ENCODE results near the gene RAB26. TPM values are rescaled to one million over a fixed set of nuclear protein-coding genes. Genes with fewer than 3 reads are reported as not detected.

The RAB26 gene
- total and polyA plus RNA-seq, 2 experiments from 2014 or later = 4.1 to 8.7 TPM

GRCh38 chr16:2161911-2162310 is 13.5 kb downstream of the RAB26 start:
- Histone ChIP-seq H3K4me1 (ENCODE audit: insufficient read depth) (peaks cover 15% of the 10 kb centered on the region; the same call in 1 of the 2 replicates), H4K20me1 (replicated peaks; ENCODE audit: insufficient read depth) (peaks cover 3% of the 10 kb centered on the region), H3K9me2 (ENCODE audit: insufficient read depth) (no peaks in the 10 kb centered on the region), H3K4me3 (no peak overlapping the region), H3K27ac (ENCODE audit: low read depth) (0 out of 2 replicates have a peak overlapping the region, but pooled peaks have one; percentile 69), H3K79me2 (replicated peaks; ENCODE audit: insufficient read depth) (peaks cover 61% of the 10 kb centered on the region), H3K27me3 (ENCODE audit: insufficient read depth) (no peaks in the 10 kb centered on the region), H3K4me2 (no peak overlapping the region), H3F3A (replicated peaks; ENCODE audit: low read depth) (peaks cover 10% of the 10 kb centered on the region; the same call in 1 of the 2 replicates), H3K36me3 (ENCODE audit: insufficient read depth) (peaks cover 4% of the 10 kb centered on the region; the same call in 1 of the 2 replicates), H2AFZ (no peak overlapping the region)
- no peaks in the 10 kb centered on the region; the same call in 2 of the 3 replicates for H3K9me3 Mint-ChIP-seq
- TF ChIP-seq REST (IDR thresholded peaks at IDR 0.05; ENCODE audit: unreplicated experiment) = no peak
- TF ChIP-seq EZH2phosphoT487 (IDR thresholded peaks at IDR 0.05; ENCODE audit: unreplicated experiment) = no peak
- TF ChIP-seq ZNF462 (CRISPR knock-in tag; IDR thresholded peaks at IDR 0.05) = no peak
- no peak for TF ChIP-seq CREB1 (CRISPR knock-in tag; IDR thresholded peaks at IDR 0.05; ENCODE audit: low read depth)
- TF ChIP-seq POLR2AphosphoS5 (IDR thresholded peaks at IDR 0.05; ENCODE audit: low read depth) = no peak
- TF ChIP-seq ZNF331 (CRISPR knock-in tag; IDR thresholded peaks at IDR 0.05; ENCODE audit: low read depth) = no peak
- TF ChIP-seq ETS1 (IDR thresholded peaks at IDR 0.05) = no peak
- H3K36me3 Mint-ChIP-seq (ENCODE audit: low read depth) = peaks cover 32% of the 10 kb centered on the region
- no peak for ATAC-seq
- H3K4me1 Mint-ChIP-seq = peaks cover 20% of the 10 kb centered on the region
- H3K4me3 Mint-ChIP-seq = no peak overlapping the region
- H3K27me3 Mint-ChIP-seq (ENCODE audit: insufficient read depth, low read depth, poor library complexity) = peaks cover 18% of the 10 kb centered on the region
- H3K27ac Mint-ChIP-seq = peak overlapping the region; percentile 56
- no peak for DNase-seq (ENCODE audit: low spot score)

All from GM23338 (cell line).